HUES64 (cell line): ENCODE data around the gene CHCHD1.
"Not testable (repeated sequence)": the region's sequence is repeated elsewhere in the genome, so short reads cannot be mapped to it uniquely, and the experiment has no call there.

Experiments used
- H3K27ac ChIP-seq: 2 replicates; pipeline ENCODE4 v1.7.0; 2013; ENCODE audit warnings: low read depth, low read length, inconsistent platforms
- H3K27me3 ChIP-seq: 2 replicates; pipeline ENCODE4 v1.6.1; 2013; ENCODE audit warnings: mild to moderate bottlenecking, low read length; ENCODE audit not compliant: insufficient read depth
- H3K36me3 ChIP-seq: 2 replicates; pipeline ENCODE4 v1.6.1; 2013; ENCODE audit warnings: mild to moderate bottlenecking, low read length; ENCODE audit not compliant: insufficient read depth
- H3K4me1 ChIP-seq: 2 replicates; pipeline ENCODE4 v1.6.1; 2013; ENCODE audit warnings: mild to moderate bottlenecking, low read length, moderate library complexity; ENCODE audit not compliant: insufficient read depth
- H3K4me3 ChIP-seq: 2 replicates; pipeline ENCODE4 v1.5.1; 2013; ENCODE audit warnings: mild to moderate bottlenecking, low read length, moderate library complexity
- H3K9ac ChIP-seq: 2 replicates; pipeline ENCODE4 v1.6.1; 2013; ENCODE audit warnings: mild to moderate bottlenecking, low read depth, low read length
- H3K9me3 ChIP-seq: 2 replicates; pipeline ENCODE4 v1.6.1; 2013; ENCODE audit warnings: low read depth, low read length; ENCODE audit not compliant: insufficient read depth
- WGBS: fragments of 150-250, 120-280 bp; methylation state at CpG from one replicate; pipeline ENCODE4 v1.1.7; 2013; ENCODE audit warnings: missing lambda C conversion rate; 5-methylcytosine and 5-hydroxymethylcytosine counted together

CHCHD1 gene

GRCh38 chr10:73785211-73785720 lies 3.4 kb downstream of the CHCHD1 start, which contains the start of gene ZSWIM8:
ZSWIM8 (plus strand) TSS chr10:73785606; CDS start chr10:73785879, 273 bp downstream.
- peak within 1 kb of the TSS; percentile 86 for H3K4me3 ChIP-seq
- peaks cover 18% of the 10 kb centered on the region for H3K4me1 ChIP-seq
- no peaks in the 10 kb centered on the region for H3K27me3 ChIP-seq
- H3K36me3 ChIP-seq = peaks cover 17% of the 10 kb centered on the region
- H3K9me3 ChIP-seq = no peaks in the 10 kb centered on the region
- no peak within 1 kb of the TSS for H3K27ac ChIP-seq
- peak within 1 kb of the TSS; percentile 62 for H3K9ac ChIP-seq
- WGBS = under 1% methylated on average over 36 of the region's 36 CpGs

GRCh38 chr10:73785721-73786511 lies 4.1 kb downstream of the CHCHD1 start:
- 2% methylated on average over 54 of the region's 54 CpGs for WGBS

GRCh38 chr10:73786512-73786885 lies 4.7 kb downstream of the CHCHD1 start:
- 0 out of 2 replicates have a peak overlapping the region, but pooled peaks have one; percentile 62 for H3K9ac ChIP-seq
- no peaks in the 10 kb centered on the region for H3K27me3 ChIP-seq
- H3K4me1 ChIP-seq = peaks cover 10% of the 10 kb centered on the region
- no peak overlapping the region for H3K27ac ChIP-seq
- WGBS = 16% methylated on average over 2 of the region's 2 CpGs
- peaks cover 23% of the 10 kb centered on the region for H3K36me3 ChIP-seq
- H3K4me3 ChIP-seq = peak overlapping the region; percentile 86
- H3K9me3 ChIP-seq = no peaks in the 10 kb centered on the region

More at GRCh38 chr10:73785721-73786511, 4.1 kb downstream of the CHCHD1 start:
- peak overlapping the region; percentile 62 for H3K9ac ChIP-seq
- peaks cover 17% of the 10 kb centered on the region for H3K36me3 ChIP-seq
- no peaks in the 10 kb centered on the region for H3K27me3 ChIP-seq
- H3K4me1 ChIP-seq = peaks cover 13% of the 10 kb centered on the region
- H3K27ac ChIP-seq = no peak overlapping the region
- H3K9me3 ChIP-seq = no peaks in the 10 kb centered on the region
- peak overlapping the region; percentile 86 for H3K4me3 ChIP-seq

- H3K9me3 ChIP-seq, H3K4me3 ChIP-seq, H3K9ac ChIP-seq, H3K27ac ChIP-seq, H3K27me3 ChIP-seq: not testable (repeated sequence)
- peaks cover 10% of the 10 kb centered on the region for H3K4me1 ChIP-seq
- 94% methylated on average over 21 of the region's 21 CpGs for WGBS
- peaks cover 29% of the 10 kb centered on the region for H3K36me3 ChIP-seq
Observed at GRCh38 chr10:73787031-73787800, 5.4 kb downstream of the CHCHD1 start.

GRCh38 chr10:73788864-73789658 lies 7.2 kb downstream of the CHCHD1 start:
- Histone ChIP-seq H3K4me3 (no peak overlapping the region), H3K36me3 (peaks cover 42% of the 10 kb centered on the region), H3K9me3 (no peaks in the 10 kb centered on the region), H3K27me3 (no peaks in the 10 kb centered on the region), H3K4me1 (peaks cover 5% of the 10 kb centered on the region), H3K27ac (no peak overlapping the region), H3K9ac (no peak overlapping the region)
- 93% methylated on average over 17 of the region's 17 CpGs for WGBS

GRCh38 chr10:73789659-73790055 lies 7.8 kb downstream of the CHCHD1 start:
- no peaks in the 10 kb centered on the region for H3K9me3 ChIP-seq
- WGBS = 94% methylated on average over 10 of the region's 10 CpGs
- no peak overlapping the region for H3K9ac ChIP-seq
- H3K36me3 ChIP-seq = peaks cover 47% of the 10 kb centered on the region
- no peak overlapping the region for H3K27ac ChIP-seq
- no peak overlapping the region for H3K4me3 ChIP-seq
- no peaks in the 10 kb centered on the region for H3K27me3 ChIP-seq
- H3K4me1 ChIP-seq = peaks cover 5% of the 10 kb centered on the region

GRCh38 chr10:73790886-73791625 lies 9.2 kb downstream of the CHCHD1 start:
- H3K27ac ChIP-seq = no peak overlapping the region
- no peak overlapping the region for H3K4me3 ChIP-seq
- peaks cover 5% of the 10 kb centered on the region for H3K4me1 ChIP-seq
- H3K9me3 ChIP-seq = no peaks in the 10 kb centered on the region
- peaks cover 56% of the 10 kb centered on the region for H3K36me3 ChIP-seq
- 95% methylated on average over 22 of the region's 22 CpGs for WGBS
- H3K27me3 ChIP-seq = no peaks in the 10 kb centered on the region
- H3K9ac ChIP-seq = no peak overlapping the region

- no peak overlapping the region for H3K4me3 ChIP-seq
- 95% methylated on average over 26 of the region's 26 CpGs for WGBS
- H3K27me3 ChIP-seq = no peaks in the 10 kb centered on the region
- no peaks in the 10 kb centered on the region for H3K9me3 ChIP-seq
- no peak overlapping the region for H3K27ac ChIP-seq
- peaks cover 64% of the 10 kb centered on the region for H3K36me3 ChIP-seq
- no peaks in the 10 kb centered on the region for H3K4me1 ChIP-seq
- no peak overlapping the region for H3K9ac ChIP-seq
Observed at GRCh38 chr10:73791871-73792400, 10.1 kb downstream of the CHCHD1 start.

- H3K4me1 ChIP-seq = no peaks in the 10 kb centered on the region
- no peaks in the 10 kb centered on the region for H3K9me3 ChIP-seq
- H3K9ac ChIP-seq = no peak overlapping the region
- no peaks in the 10 kb centered on the region for H3K27me3 ChIP-seq
- 93% methylated on average over 5 of the region's 5 CpGs for WGBS
- H3K27ac ChIP-seq = no peak overlapping the region
- H3K4me3 ChIP-seq = no peak overlapping the region
- peaks cover 79% of the 10 kb centered on the region for H3K36me3 ChIP-seq
Observed at GRCh38 chr10:73793456-73793855, 11.6 kb downstream of the CHCHD1 start.

- not testable (repeated sequence) for H3K9ac ChIP-seq, H3K9me3 ChIP-seq, H3K4me1 ChIP-seq, H3K27ac ChIP-seq, H3K27me3 ChIP-seq, H3K4me3 ChIP-seq
- peaks cover 74% of the 10 kb centered on the region for H3K36me3 ChIP-seq
- 96% methylated on average over 10 of the region's 10 CpGs for WGBS
Observed at GRCh38 chr10:73795491-73795890, 13.6 kb downstream of the CHCHD1 start.
